Left hindlimb (tissue), 1 donor: ENCODE results near the gene ADAP1.
"Not testable (repeated sequence)": the region's sequence is repeated elsewhere in the genome, so short reads cannot be mapped to it uniquely, and the experiment has no call there.

Experiments used
- DNase-seq: peaks from one replicate; pipeline ENCODE4 v3.0.0-alpha.2; 2018

The ADAP1 gene

DNA sequence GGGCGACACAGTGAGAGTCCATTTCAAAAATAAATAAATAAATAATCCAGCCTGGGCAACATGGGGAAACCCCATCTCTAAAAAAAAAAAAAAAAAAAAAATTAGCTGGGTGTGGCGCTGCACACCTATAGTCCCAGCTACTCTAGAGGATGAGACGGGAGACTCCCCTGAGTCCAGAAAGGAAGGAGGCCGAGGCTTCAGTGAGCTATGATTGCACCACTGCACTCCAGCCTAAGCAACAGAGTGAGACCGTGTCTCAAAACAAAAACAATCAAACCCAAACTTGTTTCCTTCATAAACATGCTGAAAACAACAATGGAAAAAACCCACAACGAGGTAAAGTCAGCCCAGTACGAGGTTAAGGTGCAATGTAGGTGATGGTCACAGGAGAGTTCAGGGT lies 19.7 kb upstream of the ADAP1 start:
- no peak for DNase-seq

GRCh38 chr7:973312-973711 lies 18.8 kb upstream of the ADAP1 start:
- DNase-seq: no peak

GRCh38 chr7:972676-973309 lies 18.3 kb upstream of the ADAP1 start:
- DNase-seq: no peak

DNA sequence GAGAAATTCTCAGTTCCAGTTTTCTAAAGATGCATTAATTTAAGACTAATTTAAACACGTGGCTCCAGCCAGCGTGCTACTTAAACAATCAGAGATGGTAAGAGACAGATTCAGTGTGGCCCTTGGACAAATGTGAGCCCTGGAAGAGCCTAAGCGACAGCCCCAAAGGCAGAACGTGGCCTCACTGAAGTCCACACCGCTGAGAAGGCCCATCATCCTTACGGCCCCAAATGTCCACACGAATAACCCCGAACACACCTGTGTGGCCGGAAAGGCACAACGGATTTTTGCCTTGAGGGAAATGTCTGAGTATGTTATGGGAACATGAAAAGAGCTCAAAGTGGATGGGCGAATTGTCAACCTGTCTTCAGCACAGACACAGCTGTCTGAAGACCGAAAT lies 17.6 kb upstream of the ADAP1 start:
- no peak for DNase-seq

GRCh38 chr7:970744-971143 lies 16.3 kb upstream of the ADAP1 start:
- no peak for DNase-seq

DNA sequence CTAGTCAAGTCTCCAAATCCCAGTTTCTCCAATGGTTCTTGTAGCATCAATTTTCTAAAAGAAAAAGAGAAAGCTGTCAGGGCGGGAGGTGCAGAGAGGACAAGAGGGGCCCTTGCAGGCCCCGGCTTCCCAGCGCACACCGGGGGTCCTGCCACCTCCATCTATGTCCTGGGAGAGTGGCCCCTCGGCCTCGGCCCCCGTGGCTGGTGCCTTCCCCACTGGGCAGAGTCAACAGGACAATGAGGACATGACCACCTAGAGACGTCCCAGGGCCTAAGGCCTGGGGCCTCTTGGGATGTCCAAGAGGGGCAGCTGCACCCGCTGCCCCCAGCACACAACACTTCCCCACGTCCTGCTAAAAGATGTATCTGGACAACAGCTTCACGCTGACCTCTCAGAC lies 14.9 kb upstream of the ADAP1 start:
- DNase-seq: no peak

DNA sequence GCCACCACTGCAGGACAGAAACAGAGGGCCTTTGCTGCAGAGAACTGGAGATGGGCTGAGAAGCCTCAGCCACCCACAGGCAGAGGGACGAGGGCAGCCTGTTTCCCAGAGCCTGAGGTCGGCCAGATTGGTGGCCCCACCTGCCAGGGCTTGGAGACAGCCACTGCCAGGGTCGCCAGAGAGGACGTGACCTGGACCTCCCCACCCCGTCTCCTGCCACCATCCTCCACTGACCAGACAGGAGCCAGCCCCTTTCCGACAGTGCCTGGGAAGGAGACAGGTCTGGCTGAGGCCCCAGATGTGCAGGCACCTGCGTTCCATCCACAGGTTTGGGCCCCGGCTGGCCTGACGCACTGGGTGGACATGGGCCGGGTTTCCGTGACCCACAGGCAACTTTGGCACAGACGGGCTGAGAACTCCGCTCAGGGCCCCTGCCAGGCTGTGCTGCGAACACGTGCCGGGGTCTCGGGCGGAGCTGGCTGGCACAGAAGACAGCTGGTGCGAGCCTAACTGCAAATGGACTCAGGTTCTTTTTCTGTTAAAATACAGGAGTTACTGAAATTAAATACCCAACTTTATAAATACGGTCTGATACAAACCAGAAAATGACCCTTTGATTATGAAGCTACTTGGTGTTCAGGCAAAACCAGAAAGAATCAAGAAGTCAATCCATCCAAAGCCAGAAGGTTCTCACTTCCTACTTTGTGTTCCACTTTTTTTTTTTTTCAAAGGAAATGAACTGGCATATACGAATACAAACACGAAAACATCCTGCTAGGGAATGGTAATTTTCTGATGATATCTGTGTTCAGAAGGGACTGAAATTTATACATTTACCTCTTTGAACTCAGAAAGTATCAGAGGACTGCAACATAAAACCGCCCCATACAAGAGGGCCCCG lies 14.0 kb upstream of the ADAP1 start:
- DNase-seq: no peak

- no peak for DNase-seq
Measured at GRCh38 chr7:967361-968082, 13.0 kb upstream of the ADAP1 start.

GRCh38 chr7:966291-967069 lies 12.0 kb upstream of the ADAP1 start:
- DNase-seq: no peak

GRCh38 chr7:964401-965231 lies 10.1 kb upstream of the ADAP1 start:
- no peak for DNase-seq

GRCh38 chr7:963236-964078 lies 9.0 kb upstream of the ADAP1 start:
- DNase-seq: peak; percentile 42

GRCh38 chr7:962401-963081 lies 8.1 kb upstream of the ADAP1 start:
- peak; percentile 29 for DNase-seq

- DNase-seq: no peak
Measured at GRCh38 chr7:961546-962400, 7.3 kb upstream of the ADAP1 start.

GRCh38 chr7:960972-961371 lies 6.5 kb upstream of the ADAP1 start:
- not testable (repeated sequence) for DNase-seq

DNA sequence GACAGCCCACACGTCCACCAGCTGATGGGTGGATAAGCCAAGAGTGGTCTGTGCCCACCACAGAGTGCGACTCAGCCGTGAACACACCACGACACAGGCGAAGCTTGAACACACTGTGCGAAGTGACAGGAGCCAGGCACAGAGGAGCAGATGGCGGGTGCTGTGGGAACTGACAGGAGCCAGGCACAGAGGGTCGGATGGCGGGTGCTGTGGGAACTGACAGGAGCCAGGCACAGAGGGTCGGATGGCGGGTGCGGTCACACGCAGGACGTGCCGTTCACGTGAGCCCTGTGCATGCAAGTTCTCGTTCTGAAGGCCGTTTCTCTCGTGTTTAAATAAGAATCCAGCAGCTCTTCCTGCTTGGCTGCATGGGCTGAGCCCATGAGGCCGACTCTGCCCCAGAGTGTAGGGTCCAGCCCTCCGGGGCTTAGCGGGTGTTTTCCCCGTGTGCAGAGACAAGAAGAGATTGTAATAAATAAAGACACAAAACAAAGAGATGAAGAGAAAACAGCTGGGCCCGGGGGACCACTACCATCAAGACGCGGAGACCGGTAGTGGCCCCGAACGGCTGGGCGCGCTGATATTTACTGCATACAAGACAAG lies 5.9 kb upstream of the ADAP1 start:
- no peak for DNase-seq

- DNase-seq: not testable (repeated sequence)
Measured at GRCh38 chr7:959740-960139, 5.3 kb upstream of the ADAP1 start.

- no peak for DNase-seq
Measured at GRCh38 chr7:959271-959670, 4.8 kb upstream of the ADAP1 start.

DNA sequence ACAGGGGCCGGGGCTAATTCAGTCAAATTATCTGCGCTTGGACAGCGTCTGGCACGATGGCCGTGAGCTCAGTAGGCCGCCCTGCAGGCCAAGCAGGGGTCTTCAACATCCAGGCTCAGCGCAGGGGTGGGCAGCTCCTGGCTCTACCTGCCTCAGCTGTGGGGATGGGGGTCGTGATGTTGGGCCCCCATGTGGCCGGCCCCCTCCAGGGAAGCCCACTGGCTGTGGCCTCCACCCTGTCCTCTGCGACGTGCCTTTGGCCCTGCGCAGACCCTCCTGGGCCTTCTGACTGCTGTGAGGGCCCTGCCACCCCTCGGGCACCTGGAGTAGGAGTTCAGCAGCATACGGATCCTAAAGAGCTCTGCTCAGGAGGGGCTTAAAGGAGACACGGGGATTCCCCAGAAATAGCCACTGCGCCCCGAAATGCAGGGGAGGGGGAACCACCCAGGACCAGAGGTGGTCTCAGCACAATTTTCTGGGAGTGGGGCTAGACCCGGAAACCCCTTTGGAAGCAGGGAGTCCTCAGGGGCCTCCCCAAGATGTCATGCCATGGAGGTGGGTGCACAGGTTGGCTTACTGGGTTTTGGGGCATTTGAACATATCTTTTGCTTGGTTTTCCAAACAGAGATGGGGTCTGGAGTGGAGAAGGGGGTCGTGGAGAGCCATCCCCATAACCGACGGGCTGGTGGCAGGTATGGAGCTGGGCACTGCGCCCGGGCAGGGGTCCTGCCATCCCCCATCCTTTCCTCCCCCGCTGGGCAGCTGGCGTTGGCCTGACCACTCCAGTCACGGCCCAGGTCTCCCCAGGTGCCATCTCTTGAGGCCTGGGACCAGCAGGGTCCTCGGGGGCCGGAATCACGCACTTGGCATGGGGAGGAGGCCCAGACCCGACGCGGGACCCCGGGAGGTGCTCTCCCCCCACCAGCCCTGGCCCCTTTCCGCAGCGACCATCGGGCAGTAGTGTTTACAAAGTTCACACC lies 4.0 kb upstream of the ADAP1 start:
- DNase-seq: no peak
